ENCODE data around the gene HSD17B14.
A peak's percentile ranks its signal among the peaks of the same experiment; 100 is the strongest.
"Not testable (repeated sequence)": the region's sequence is repeated elsewhere in the genome, so short reads cannot be mapped to it uniquely, and the experiment has no call there.

Gene HSD17B14

GRCh38 chr19:48867123-48867745 lies 30.9 kb upstream of the HSD17B14 start:
- DNase-seq (ENCODE audit: low spot score) = peak; percentile 40

GRCh38 chr19:48866692-48867091 lies 30.4 kb upstream of the HSD17B14 start:
- DNase-seq (ENCODE audit: low spot score) = no peak

GRCh38 chr19:48862827-48863226 lies 26.5 kb upstream of the HSD17B14 start:
- no peak for DNase-seq (ENCODE audit: low spot score)

- DNase-seq (ENCODE audit: low spot score) = no peak
Measured at GRCh38 chr19:48861313-48861712, 25.0 kb upstream of the HSD17B14 start.

GRCh38 chr19:48859711-48860572 lies 23.7 kb upstream of the HSD17B14 start:
- no peak for DNase-seq (ENCODE audit: low spot score)

- no peak for DNase-seq (ENCODE audit: low spot score)
Measured at GRCh38 chr19:48858984-48859710, 22.9 kb upstream of the HSD17B14 start.

- peak; percentile 33 for DNase-seq (ENCODE audit: low spot score)
Measured at GRCh38 chr19:48856921-48857320, 20.6 kb upstream of the HSD17B14 start.

GRCh38 chr19:48854103-48854502 lies 17.8 kb upstream of the HSD17B14 start:
- no peak for DNase-seq (ENCODE audit: low spot score)

GRCh38 chr19:48853483-48853882 lies 17.2 kb upstream of the HSD17B14 start:
- no peak for DNase-seq (ENCODE audit: low spot score)

- no peak for DNase-seq (ENCODE audit: low spot score)
Measured at GRCh38 chr19:48852292-48852691, 16.0 kb upstream of the HSD17B14 start.

- not testable (repeated sequence) for DNase-seq (ENCODE audit: low spot score)
Measured at GRCh38 chr19:48846659-48847058, 10.4 kb upstream of the HSD17B14 start.

- DNase-seq (ENCODE audit: low spot score) = no peak
Measured at GRCh38 chr19:48845384-48845783, 9.1 kb upstream of the HSD17B14 start.

- DNase-seq (ENCODE audit: low spot score) = peak; percentile 46
Measured at GRCh38 chr19:48844472-48844871, 8.2 kb upstream of the HSD17B14 start.

- DNase-seq (ENCODE audit: low spot score) = peak; percentile 63
Measured at GRCh38 chr19:48842789-48843162, 6.5 kb upstream of the HSD17B14 start.

GRCh38 chr19:48841571-48841970 lies 5.3 kb upstream of the HSD17B14 start:
- DNase-seq (ENCODE audit: low spot score) = no peak

GRCh38 chr19:48841047-48841446 lies 4.8 kb upstream of the HSD17B14 start:
- no peak for DNase-seq (ENCODE audit: low spot score)

GRCh38 chr19:48837687-48838086 lies 1.4 kb upstream of the HSD17B14 start:
- DNase-seq (ENCODE audit: low spot score) = no peak

- DNase-seq (ENCODE audit: low spot score) = peak; percentile 97
Measured at GRCh38 chr19:48837051-48837524, 797 bp upstream of the HSD17B14 start.

GRCh38 chr19:48835734-48836088 lies 580 bp downstream of the HSD17B14 start:
- peak; percentile 88 for DNase-seq (ENCODE audit: low spot score)

- DNase-seq (ENCODE audit: low spot score) = no peak
Measured at GRCh38 chr19:48833977-48834376, 2.3 kb downstream of the HSD17B14 start.

- DNase-seq (ENCODE audit: low spot score) = no peak
Measured at GRCh38 chr19:48833049-48833448, 3.2 kb downstream of the HSD17B14 start.

- DNase-seq (ENCODE audit: low spot score) = no peak
Measured at GRCh38 chr19:48830965-48831364, 5.3 kb downstream of the HSD17B14 start.

- no peak for DNase-seq (ENCODE audit: low spot score)
Measured at GRCh38 chr19:48830088-48830487, 6.2 kb downstream of the HSD17B14 start.

All from AG20443 (cell line).